Thyroid gland (tissue), 4 donors: Measurements from ENCODE around the gene C10orf67.

ENCODE experiments used
- POLR2A ChIP-seq, 2 donors: fragments of 450-650 bp; IDR thresholded peaks; one replicate each; pipeline ENCODE4 v1.6.1; 2017; ENCODE audit warnings: antibody characterized with exemption in 2 of 2, mild to moderate bottlenecking in 2 of 2, moderate library complexity in 1 of 2
- TF ChIP-seq, protein P1 (sequence below), 6 experiments: fragments of 200-600 bp in 3 of 6; fragments of 450-650 bp in 3 of 6; sonication (generic) in 3 of 6; IDR thresholded peaks; one replicate each; pipeline ENCODE4 v1.5.1; 2016 to 2019; ENCODE audit warnings: antibody characterized with exemption in 6 of 6, mild to moderate bottlenecking in 2 of 6, inconsistent platforms in 1 of 6, moderate library complexity in 1 of 6

DNA sequence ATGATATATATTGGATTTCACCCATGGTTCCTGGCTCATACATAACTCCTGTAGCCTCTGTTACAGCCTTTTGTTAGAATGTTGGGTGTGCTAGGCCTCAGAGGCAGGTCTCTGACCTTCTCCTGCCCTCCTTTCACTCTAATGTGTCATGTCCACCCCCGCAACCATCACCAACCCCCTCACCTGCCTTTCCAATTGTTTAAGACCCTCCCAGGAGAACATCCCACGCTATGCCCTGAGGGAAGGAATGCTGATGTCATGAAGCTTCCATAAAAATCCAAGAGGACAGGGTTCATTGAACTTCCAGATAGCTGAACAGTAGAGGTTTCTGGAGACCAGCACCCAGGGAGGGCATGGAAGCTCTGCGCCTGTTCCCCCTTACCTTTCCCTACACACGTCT lies 30.8 kb upstream of the C10orf67 start:
- no peak for TF ChIP-seq POLR2A (IDR thresholded peaks at IDR 0.05)
- TF ChIP-seq, protein P1, sequence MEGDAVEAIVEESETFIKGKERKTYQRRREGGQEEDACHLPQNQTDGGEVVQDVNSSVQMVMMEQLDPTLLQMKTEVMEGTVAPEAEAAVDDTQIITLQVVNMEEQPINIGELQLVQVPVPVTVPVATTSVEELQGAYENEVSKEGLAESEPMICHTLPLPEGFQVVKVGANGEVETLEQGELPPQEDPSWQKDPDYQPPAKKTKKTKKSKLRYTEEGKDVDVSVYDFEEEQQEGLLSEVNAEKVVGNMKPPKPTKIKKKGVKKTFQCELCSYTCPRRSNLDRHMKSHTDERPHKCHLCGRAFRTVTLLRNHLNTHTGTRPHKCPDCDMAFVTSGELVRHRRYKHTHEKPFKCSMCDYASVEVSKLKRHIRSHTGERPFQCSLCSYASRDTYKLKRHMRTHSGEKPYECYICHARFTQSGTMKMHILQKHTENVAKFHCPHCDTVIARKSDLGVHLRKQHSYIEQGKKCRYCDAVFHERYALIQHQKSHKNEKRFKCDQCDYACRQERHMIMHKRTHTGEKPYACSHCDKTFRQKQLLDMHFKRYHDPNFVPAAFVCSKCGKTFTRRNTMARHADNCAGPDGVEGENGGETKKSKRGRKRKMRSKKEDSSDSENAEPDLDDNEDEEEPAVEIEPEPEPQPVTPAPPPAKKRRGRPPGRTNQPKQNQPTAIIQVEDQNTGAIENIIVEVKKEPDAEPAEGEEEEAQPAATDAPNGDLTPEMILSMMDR (IDR thresholded peaks at IDR 0.05): no peak
